Spleen (tissue), 11 donors: ENCODE data around the gene PCDHGB2. TPM values are rescaled to one million over a fixed set of nuclear protein-coding genes. Genes with fewer than 3 reads are reported as not detected.
A peak's percentile ranks its signal among the peaks of the same experiment; 100 is the strongest.
"Not testable (repeated sequence)": the region's sequence is repeated elsewhere in the genome, so short reads cannot be mapped to it uniquely, and the experiment has no call there.

Experiments
- DNase-seq: peaks from one replicate; pipeline ENCODE4 v3.0.0-alpha.2; 2020
- H3K27ac ChIP-seq, 8 donors: fragments of 200-600 bp; sonication (generic) in 7 of 8; 1 replicate in 4 of 8; 2 replicates in 4 of 8; pipeline versions ENCODE4 v1.5.0 to v1.8.0; 2016 to 2021; ENCODE audit warnings: inconsistent platforms in 4 of 8, mild to moderate bottlenecking in 4 of 8, moderate library complexity in 1 of 8
- H3K27me3 ChIP-seq, 7 donors: fragments of 200-600 bp; sonication (generic) in 6 of 7; replicated peaks in 1 of 7; 1 replicate in 4 of 7; 2 replicates in 3 of 7; pipeline versions ENCODE4 v1.5.0 to v1.8.0; 2016 to 2021; ENCODE audit warnings: inconsistent platforms in 3 of 7, mild to moderate bottlenecking in 1 of 7
- H3K36me3 ChIP-seq, 6 donors: fragments of 200-600 bp; sonication (generic) in 5 of 6; 1 replicate in 4 of 6; 2 replicates in 2 of 6; pipeline versions ENCODE4 v1.5.0 to v1.8.0; 2016 to 2021; ENCODE audit warnings: inconsistent platforms in 2 of 6
- H3K4me1 ChIP-seq, 6 donors: fragments of 200-600 bp; sonication (generic) in 5 of 6; 1 replicate in 3 of 6; 2 replicates in 3 of 6; pipeline versions ENCODE4 v1.5.0 to v1.8.0; 2016 to 2021; ENCODE audit warnings: inconsistent platforms in 3 of 6
- H3K4me3 ChIP-seq, 8 donors: fragments of 200-600 bp; sonication (generic) in 7 of 8; 1 replicate in 4 of 8; 2 replicates in 4 of 8; pipeline versions ENCODE4 v1.5.0 to v1.8.0; 2016 to 2021; ENCODE audit warnings: inconsistent platforms in 4 of 8, mild to moderate bottlenecking in 4 of 8, moderate library complexity in 2 of 8
- H3K9me3 ChIP-seq, 8 donors: fragments of 200-600 bp; sonication (generic) in 7 of 8; 1 replicate in 4 of 8; 2 replicates in 4 of 8; pipeline versions ENCODE4 v1.5.0 to v1.8.0; 2016 to 2021; ENCODE audit warnings: inconsistent platforms in 4 of 8
- CTCF ChIP-seq, 11 experiments: fragments of 200-600 bp in 7 of 11; fragments of 450-650 bp in 4 of 11; sonication (generic) in 4 of 11; IDR thresholded peaks in 8 of 11; conservative IDR thresholded peaks in 3 of 11; 1 replicate in 7 of 11; 2 replicates in 4 of 11; pipeline versions ENCODE4 v1.4.0 to v1.8.0; 2016 to 2021; ENCODE audit warnings: antibody characterized with exemption in 11 of 11, inconsistent platforms in 4 of 11, mild to moderate bottlenecking in 1 of 11
- POLR2A ChIP-seq, 3 donors: fragments of 450-650 bp; IDR thresholded peaks; one replicate each; pipeline ENCODE4 v1.5.1; 2017; ENCODE audit warnings: antibody characterized with exemption in 3 of 3, mild to moderate bottlenecking in 1 of 3
- POLR2AphosphoS5 ChIP-seq, 3 donors: sonication (generic); formaldehyde crosslinking; IDR thresholded peaks; one replicate each; pipeline ENCODE4 v1.5.1; 2017; ENCODE audit warnings: antibody characterized with exemption in 3 of 3
- WGBS, 5 donors: extraction: QIAGEN DNeasy Blood & Tissue Kit in 3 of 5; methylation state at CpG; one replicate each; pipeline versions ENCODE4 v1.1.5 to v1.1.7; 2013 to 2018; 5-methylcytosine and 5-hydroxymethylcytosine counted together
- intact Hi-C: fragments of 100-400 bp; cut with DNase I; formaldehyde crosslinking; loops from one replicate; pipeline ENCODE4 v1.15.0; 2023; ENCODE audit warnings: low total_unique reads
- polyA plus RNA-seq, 3 donors: library from polyadenylated mRNA; stranded (reverse); fragments of 200-250 nt; gene quantifications; one replicate each; pipeline ENCODE4 v1.2.1, GENCODE V29; 2013
- total RNA-seq, 7 donors: library from RNA; depleted of rRNA in 3 of 7; stranded (reverse); fragments of >200 nt in 3 of 7; fragmentation: NEBNext Ultra II Directional in 4 of 7; extraction: Animal tissue kit (Norgen Biotek cat#: 25700) in 4 of 7; gene quantifications; one replicate each; pipeline versions ENCODE4 v1.1.0 to v1.2.1, GENCODE V29; 2016 to 2021
- donor health status: healthy with polysubstance abuse.
- donor health status: DM: no; HTN: no; CAD: no; lungs with moderate emphysema.
- donor health status: DM: no; HTN: no; CAD: no.
- donor health status: Bipolar disorder and iron deficiency.
- donor health status: healthy.
- donor health status: DM: no; HTN: no; CAD: no.
- donor health status: DM: yes; HTN: yes; CAD: no.

PCDHGB2 gene
- total and polyA plus RNA-seq, 10 donors: 0.09 to 4.5 (median 3.4) TPM; not detected in 1

- 12 to 30% (median 20%) methylated on average over 23 to 27 of the region's 27 CpGs for WGBS, 5 donors
- Histone ChIP-seq H3K4me3 (peak within 1 kb of the TSS in 4 of 8 donors; percentile 5 to 61 (median 23)), H3K9me3 (peaks cover 7 to 97% (median 89%) of the 10 kb centered on the region in 8 donors), H3K36me3 (peaks cover 0 to 7% (median 0%) of the 10 kb centered on the region in 6 donors), H3K27me3 (peaks cover 0 to 94% (median 19%) of the 10 kb centered on the region in 7 donors), H3K4me1 (no peaks in the 10 kb centered on the region), H3K27ac (no peak within 1 kb of the TSS)
- intact Hi-C loops: no loop called here
- no peak for TF ChIP-seq POLR2A (IDR thresholded peaks at IDR 0.05)
- peak in 4 of 11 experiments; percentile 8 to 19 (median 16) for TF ChIP-seq CTCF (IDR thresholded peaks at IDR 0.05 in 8 of 11, conservative IDR thresholded peaks at IDR 0.05 in 3 of 11)
- DNase-seq: peak; percentile 59
Measured at GRCh38 chr5:141402553-141403243, 42.9 kb downstream of the PCDHGB2 start, which contains the start of gene PCDHGA9. PCDHGA9 (plus strand) TSS chr5:141402778; CDS start chr5:141402953, 175 bp downstream.

GRCh38 chr5:141403387-141403786 is 43.6 kb downstream of the PCDHGB2 start:
- Histone ChIP-seq H3K4me3 (peak overlapping the region in 1 of 8 donors; percentile 61), H3K27me3 (peaks cover 0 to 97% (median 25%) of the 10 kb centered on the region in 7 donors), H3K27ac (no peak overlapping the region), H3K4me1 (no peaks in the 10 kb centered on the region), H3K9me3 (peaks cover 7 to 100% (median 92%) of the 10 kb centered on the region in 8 donors), H3K36me3 (peaks cover 0 to 7% (median 0%) of the 10 kb centered on the region in 6 donors)
- intact Hi-C loops: no loop called here
- TF ChIP-seq POLR2AphosphoS5 (IDR thresholded peaks at IDR 0.05) (no peak), POLR2A (IDR thresholded peaks at IDR 0.05) (no peak), CTCF (IDR thresholded peaks at IDR 0.05 in 8 of 11, conservative IDR thresholded peaks at IDR 0.05 in 3 of 11) (no peak)
- WGBS, 5 donors: 28 to 41% (median 34%) methylated on average over 20 to 22 of the region's 22 CpGs
- no peak for DNase-seq

GRCh38 chr5:141407790-141408505 is 48.2 kb downstream of the PCDHGB2 start, which contains the start of gene PCDHGB6:
PCDHGB6 (plus strand) TSS chr5:141408021; CDS start chr5:141408203, 182 bp downstream.
- H3K36me3 ChIP-seq, H3K4me1 ChIP-seq, intact Hi-C loops, H3K27ac ChIP-seq: not testable (repeated sequence)
- peaks cover 4 to 99% (median 93%) of the 10 kb centered on the region in 8 donors for H3K9me3 ChIP-seq
- H3K4me3 ChIP-seq: peak within 1 kb of the TSS in 5 of 8 donors; percentile 16 to 61 (median 19)
- peaks cover 0 to 99% (median 31%) of the 10 kb centered on the region in 7 donors for H3K27me3 ChIP-seq
- DNase-seq: peak; percentile 84
- TF ChIP-seq CTCF (IDR thresholded peaks at IDR 0.05 in 8 of 11, conservative IDR thresholded peaks at IDR 0.05 in 3 of 11): peak in 9 of 11 experiments; percentile 6 to 49 (median 42)
- 11 to 20% (median 16%) methylated on average over 35 to 51 of the region's 51 CpGs for WGBS, 5 donors
